ENCODE measurements around the gene SV2C. TPM values are rescaled to one million over a fixed set of nuclear protein-coding genes. Genes with fewer than 3 reads are reported as not detected.

The SV2C gene
- total RNA-seq, 1 experiment from 2014 or later = not detected

DNA sequence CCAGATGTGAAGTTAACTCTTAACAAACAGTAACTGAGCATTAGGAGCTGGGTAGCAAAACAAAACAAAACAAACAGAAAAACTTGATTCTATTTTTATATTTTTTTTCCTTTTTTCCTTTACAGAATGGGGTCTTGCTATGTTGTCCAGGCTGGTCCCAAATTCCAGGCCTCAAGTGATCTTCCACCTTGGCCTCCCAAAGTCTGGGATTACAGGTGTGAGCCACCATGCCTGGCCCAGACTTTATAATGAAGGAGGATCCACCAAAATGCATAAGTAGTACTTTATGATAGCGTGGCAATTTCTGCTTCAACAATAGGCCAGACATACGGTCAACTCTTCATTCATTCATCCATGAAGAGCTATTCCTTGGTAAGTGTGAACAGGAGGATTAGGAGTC, 314.0 kb downstream of the SV2C start:
- CTCF ChIA-PET = no interaction called here

More for the DNA sequence above, 314.0 kb downstream of the SV2C start:
- BruUV-seq (replicated peaks) = no TSS peak
- TF ChIP-seq MAX (IDR thresholded peaks at IDR 0.05) (no peak), CEBPB (IDR thresholded peaks at IDR 0.05; ENCODE audit: low read depth) (no peak), RAD21 (IDR thresholded peaks at IDR 0.05; ENCODE audit: low read depth) (no peak), CBX3 (IDR thresholded peaks at IDR 0.05; ENCODE audit: low read depth) (no peak), YY1 (IDR thresholded peaks at IDR 0.05; ENCODE audit: extremely low read depth, insufficient replicate concordance, low read depth, low read length) (no peak), ELF1 (IDR thresholded peaks at IDR 0.05; ENCODE audit: borderline replicate concordance, low read depth) (no peak), SIN3A (IDR thresholded peaks at IDR 0.05; ENCODE audit: low read depth) (no peak), CTCF (IDR thresholded peaks at IDR 0.05 in 2 of 3, conservative IDR thresholded peaks at IDR 0.05 in 1 of 3; ENCODE audit: borderline replicate concordance in 1 of 3, insufficient read depth in 1 of 3, low read depth in 2 of 3, low read length in 2 of 3) (no peak), SP1 (IDR thresholded peaks at IDR 0.05; ENCODE audit: low read depth) (no peak), EZH2 (IDR thresholded peaks at IDR 0.05) (no peak), ZFX (IDR thresholded peaks at IDR 0.05) (no peak), SRF (IDR thresholded peaks at IDR 0.05; ENCODE audit: low read depth) (no peak), EZH2phosphoT487 (IDR thresholded peaks at IDR 0.05; ENCODE audit: borderline replicate concordance) (no peak), ZNF274 (IDR thresholded peaks at IDR 0.05; ENCODE audit: low read depth, low read length) (no peak)
- TF ChIP-seq, protein P1, sequence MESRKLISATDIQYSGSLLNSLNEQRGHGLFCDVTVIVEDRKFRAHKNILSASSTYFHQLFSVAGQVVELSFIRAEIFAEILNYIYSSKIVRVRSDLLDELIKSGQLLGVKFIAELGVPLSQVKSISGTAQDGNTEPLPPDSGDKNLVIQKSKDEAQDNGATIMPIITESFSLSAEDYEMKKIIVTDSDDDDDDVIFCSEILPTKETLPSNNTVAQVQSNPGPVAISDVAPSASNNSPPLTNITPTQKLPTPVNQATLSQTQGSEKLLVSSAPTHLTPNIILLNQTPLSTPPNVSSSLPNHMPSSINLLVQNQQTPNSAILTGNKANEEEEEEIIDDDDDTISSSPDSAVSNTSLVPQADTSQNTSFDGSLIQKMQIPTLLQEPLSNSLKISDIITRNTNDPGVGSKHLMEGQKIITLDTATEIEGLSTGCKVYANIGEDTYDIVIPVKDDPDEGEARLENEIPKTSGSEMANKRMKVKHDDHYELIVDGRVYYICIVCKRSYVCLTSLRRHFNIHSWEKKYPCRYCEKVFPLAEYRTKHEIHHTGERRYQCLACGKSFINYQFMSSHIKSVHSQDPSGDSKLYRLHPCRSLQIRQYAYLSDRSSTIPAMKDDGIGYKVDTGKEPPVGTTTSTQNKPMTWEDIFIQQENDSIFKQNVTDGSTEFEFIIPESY (IDR thresholded peaks at IDR 0.05; ENCODE audit: extremely low read depth, insufficient replicate concordance, low read length) = no peak
- TF ChIP-seq, protein P2, sequence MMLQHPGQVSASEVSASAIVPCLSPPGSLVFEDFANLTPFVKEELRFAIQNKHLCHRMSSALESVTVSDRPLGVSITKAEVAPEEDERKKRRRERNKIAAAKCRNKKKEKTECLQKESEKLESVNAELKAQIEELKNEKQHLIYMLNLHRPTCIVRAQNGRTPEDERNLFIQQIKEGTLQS (IDR thresholded peaks at IDR 0.05) = no peak
- TF ChIP-seq, protein P3, sequence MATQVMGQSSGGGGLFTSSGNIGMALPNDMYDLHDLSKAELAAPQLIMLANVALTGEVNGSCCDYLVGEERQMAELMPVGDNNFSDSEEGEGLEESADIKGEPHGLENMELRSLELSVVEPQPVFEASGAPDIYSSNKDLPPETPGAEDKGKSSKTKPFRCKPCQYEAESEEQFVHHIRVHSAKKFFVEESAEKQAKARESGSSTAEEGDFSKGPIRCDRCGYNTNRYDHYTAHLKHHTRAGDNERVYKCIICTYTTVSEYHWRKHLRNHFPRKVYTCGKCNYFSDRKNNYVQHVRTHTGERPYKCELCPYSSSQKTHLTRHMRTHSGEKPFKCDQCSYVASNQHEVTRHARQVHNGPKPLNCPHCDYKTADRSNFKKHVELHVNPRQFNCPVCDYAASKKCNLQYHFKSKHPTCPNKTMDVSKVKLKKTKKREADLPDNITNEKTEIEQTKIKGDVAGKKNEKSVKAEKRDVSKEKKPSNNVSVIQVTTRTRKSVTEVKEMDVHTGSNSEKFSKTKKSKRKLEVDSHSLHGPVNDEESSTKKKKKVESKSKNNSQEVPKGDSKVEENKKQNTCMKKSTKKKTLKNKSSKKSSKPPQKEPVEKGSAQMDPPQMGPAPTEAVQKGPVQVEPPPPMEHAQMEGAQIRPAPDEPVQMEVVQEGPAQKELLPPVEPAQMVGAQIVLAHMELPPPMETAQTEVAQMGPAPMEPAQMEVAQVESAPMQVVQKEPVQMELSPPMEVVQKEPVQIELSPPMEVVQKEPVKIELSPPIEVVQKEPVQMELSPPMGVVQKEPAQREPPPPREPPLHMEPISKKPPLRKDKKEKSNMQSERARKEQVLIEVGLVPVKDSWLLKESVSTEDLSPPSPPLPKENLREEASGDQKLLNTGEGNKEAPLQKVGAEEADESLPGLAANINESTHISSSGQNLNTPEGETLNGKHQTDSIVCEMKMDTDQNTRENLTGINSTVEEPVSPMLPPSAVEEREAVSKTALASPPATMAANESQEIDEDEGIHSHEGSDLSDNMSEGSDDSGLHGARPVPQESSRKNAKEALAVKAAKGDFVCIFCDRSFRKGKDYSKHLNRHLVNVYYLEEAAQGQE (IDR thresholded peaks at IDR 0.05; ENCODE audit: low read depth) = no peak
- peaks cover 4 to 5% of the 10 kb centered on the region in 2 experiments; a peak in 2 of 4 replicates for H3K4me1 ChIP-seq (ENCODE audit: control insufficient read depth in 1 of 2, insufficient read depth in 2 of 2, low read length in 2 of 2)
- no peak for ATAC-seq
- H4K20me1 ChIP-seq (ENCODE audit: insufficient read depth) = no peaks in the 10 kb centered on the region
- no peak overlapping the region for H3K27ac ChIP-seq (ENCODE audit: low read depth, low read length)
- no peak overlapping the region for H3K4me2 ChIP-seq (ENCODE audit: low read length)
- DNase-seq (ENCODE audit: low read depth, low spot score) = no peak
- H3K9me3 ChIP-seq (ENCODE audit: control insufficient read depth in 1 of 2, insufficient read depth in 1 of 2, low read depth in 1 of 2, low read length in 2 of 2) = no peaks in the 10 kb centered on the region
- H3K4me3 ChIP-seq (replicated peaks in 1 of 2; ENCODE audit: low read depth in 1 of 2, low read length in 2 of 2) = no peak overlapping the region
- peaks cover 10% of the 10 kb centered on the region; the same call in 1 of the 2 replicates for H3K27me3 ChIP-seq (ENCODE audit: insufficient read depth, low read length)
- H3K9me2 ChIP-seq (ENCODE audit: insufficient read depth) = no peaks in the 10 kb centered on the region
- ChIA-PET RAD21 (ENCODE audit: low non-redundant PET in 1 of 2, low total read pairs in 2 of 2, uncharacterized antibody in 2 of 2, unreplicated experiment in 2 of 2) (no interaction called here), POLR2A (no interaction called here)
- intact Hi-C loops (cut with micrococcal nuclease) = no loop called here
- H3K9ac ChIP-seq (ENCODE audit: low read length) = no peak overlapping the region
- H2AFZ ChIP-seq (ENCODE audit: low read depth, low read length, poor library complexity, severe bottlenecking) = no peak overlapping the region
- H3K79me2 ChIP-seq (ENCODE audit: insufficient read depth, low read length) = no peaks in the 10 kb centered on the region
- no peaks in the 10 kb centered on the region for H3K36me3 ChIP-seq (ENCODE audit: control insufficient read depth in 1 of 2, insufficient read depth in 2 of 2, low read length in 2 of 2)

Data from HCT116 (cell line).